ENCODE results near the gene SLC12A7. TPM values are rescaled to one million over a fixed set of nuclear protein-coding genes. Genes with fewer than 3 reads are reported as not detected.

Gene SLC12A7
- total and polyA plus RNA-seq, 9 of the 15 experiments (the other 6 are each of a cell fraction or from before 2014, with no cell fraction given), result 0.01 to 3.1 (median 0.56) TPM

- Histone ChIP-seq H3K79me2 (ENCODE audit: control insufficient read depth, insufficient read depth, low read length) (no peaks in the 10 kb centered on the region), H3K27me3 (ENCODE audit: control insufficient read depth in 2 of 2, insufficient read depth in 2 of 2, low read length in 2 of 2) (peaks cover 3 to 43% of the 10 kb centered on the region in 2 experiments; a peak in 3 of 5 replicates), H3K9me3 (replicated peaks; ENCODE audit: control insufficient read depth, insufficient read depth, low read depth, low read length) (no peaks in the 10 kb centered on the region), H3K4me3 (peak overlapping the region; percentile 34; the same call in 1 of the 2 replicates), H3K27ac (ENCODE audit: extremely low read depth, low read depth, low read length) (no peak overlapping the region), H2AFZ (ENCODE audit: low read depth, low read length) (no peak overlapping the region), H3K36me3 (ENCODE audit: control insufficient read depth, insufficient read depth, low read length) (no peaks in the 10 kb centered on the region), H3K4me2 (ENCODE audit: insufficient read depth, low read length) (no peak overlapping the region), H3K9me1 (ENCODE audit: control insufficient read depth, insufficient read depth, low read length) (no peaks in the 10 kb centered on the region), H3K4me1 (replicated peaks in 1 of 2; ENCODE audit: control insufficient read depth in 2 of 2, insufficient read depth in 2 of 2, low read length in 2 of 2) (peaks cover 17 to 83% of the 10 kb centered on the region in 2 experiments; a peak in 4 of 5 replicates), H3K9ac (ENCODE audit: insufficient read depth in 1 of 2, low read depth in 2 of 2, low read length in 2 of 2) (peak overlapping the region in 1 of 2 experiments; percentile 88; a peak in 2 of 4 replicates), H4K20me1 (replicated peaks; ENCODE audit: control insufficient read depth, insufficient read depth, low read length) (peaks cover 10% of the 10 kb centered on the region; the same call in 1 of the 2 replicates)
- peak; percentile 48 for FAIRE-seq
- DNase-seq (ENCODE audit: extremely low read depth in 1 of 4, low spot score in 3 of 4), result no peak
- TF ChIP-seq BRCA1 (IDR thresholded peaks at IDR 0.05) (no peak), BRCA1 (CRISPR knock-in tag; IDR thresholded peaks at IDR 0.05) (peak; percentile 51; the same call in 1 of the 2 replicates), ZFPM2 (CRISPR knock-in tag; IDR thresholded peaks at IDR 0.05) (no peak), MECOM (CRISPR knock-in tag; IDR thresholded peaks at IDR 0.05) (no peak), FIP1L1 (IDR thresholded peaks at IDR 0.05; ENCODE audit: low read depth, low read length, poor library complexity, severe bottlenecking) (no peak), ZC3H11A (IDR thresholded peaks at IDR 0.05; ENCODE audit: low read depth, low read length) (no peak), KDM5B (IDR thresholded peaks at IDR 0.05; ENCODE audit: insufficient replicate concordance, low read depth, low read length) (peak; percentile 32), SRF (CRISPR knock-in tag; IDR thresholded peaks at IDR 0.05) (no peak)
- intact Hi-C loops (cut with micrococcal nuclease), result no loop called here
- CTCF ChIA-PET (ENCODE audit: low intra/inter-chr PET ratio), result no interaction called here
- POLR2A ChIA-PET, result interaction anchor here (0.6 to 0.9 kb wide), 2 partner anchors 15 to 20 kb away, joined by 3 read pairs; no protein-coding TSS in a partner anchor
- in situ Hi-C loops (cut with MboI), result no loop called here
- 50% methylated on average over 35 of the region's 35 CpGs for WGBS (ENCODE audit: insufficient coverage, low coverage, missing lambda C conversion rate)
- no peak for ATAC-seq
- BruUV-seq (replicated peaks), result no TSS peak
Observed at GRCh38 chr5:1110307-1111240, 1.3 kb downstream of the SLC12A7 start.

All from K562 (cell line).